Liver (tissue), 9 donors: ENCODE measurements around the gene ASIC3. TPM values are rescaled to one million over a fixed set of nuclear protein-coding genes. Genes with fewer than 3 reads are reported as not detected.

ENCODE experiments used
- DNase-seq: peaks from one replicate; pipeline ENCODE4 v3.0.0-alpha.2; 2017; ENCODE audit warnings: low spot score
- H3K27ac ChIP-seq, 2 donors: one replicate each; pipeline ENCODE4 v1.7.0; 2013; ENCODE audit warnings: inconsistent platforms in 2 of 2, low read length in 2 of 2, control low read depth in 1 of 2, low read depth in 1 of 2, mild to moderate bottlenecking in 1 of 2
- H3K27me3 ChIP-seq, 4 donors: one replicate each; pipeline versions ENCODE4 v1.6.1 to v1.7.0; 2013; ENCODE audit warnings: low read length in 3 of 4, inconsistent platforms in 1 of 4, mild to moderate bottlenecking in 1 of 4, moderate library complexity in 1 of 4; ENCODE audit not compliant: control insufficient read depth in 4 of 4, insufficient read depth in 4 of 4
- H3K36me3 ChIP-seq, 4 donors: one replicate each; pipeline versions ENCODE4 v1.6.1 to v1.7.0; 2013; ENCODE audit warnings: low read length in 3 of 4, mild to moderate bottlenecking in 3 of 4, low read depth in 1 of 4, moderate library complexity in 1 of 4; ENCODE audit not compliant: control insufficient read depth in 4 of 4, insufficient read depth in 3 of 4
- H3K4me1 ChIP-seq, 4 donors: one replicate each; pipeline versions ENCODE4 v1.6.1 to v1.7.0; 2013; ENCODE audit warnings: low read length in 3 of 4, mild to moderate bottlenecking in 3 of 4, moderate library complexity in 1 of 4; ENCODE audit not compliant: control insufficient read depth in 4 of 4, insufficient read depth in 4 of 4
- H3K4me3 ChIP-seq, 3 donors: one replicate each; pipeline versions ENCODE4 v1.6.1 to v1.7.0; 2013; ENCODE audit warnings: low read length in 3 of 3, control low read depth in 1 of 3, low read depth in 1 of 3, mild to moderate bottlenecking in 1 of 3
- H3K9ac ChIP-seq, 2 donors: one replicate each; pipeline ENCODE4 v1.7.0; 2013; ENCODE audit warnings: low read length in 2 of 2, mild to moderate bottlenecking in 2 of 2, moderate library complexity in 2 of 2, control low read depth in 1 of 2, low read depth in 1 of 2
- H3K9me3 ChIP-seq, 4 donors: one replicate each; pipeline versions ENCODE4 v1.6.1 to v1.7.0; 2013; ENCODE audit warnings: low read length in 3 of 4; ENCODE audit not compliant: control insufficient read depth in 4 of 4
- ATF3 ChIP-seq: IDR thresholded peaks from 2 replicates; pipeline ENCODE4 v1.6.1; 2016; ENCODE audit warnings: antibody characterized with exemption
- EGR1 ChIP-seq, 2 donors: IDR thresholded peaks; 2 replicates each; pipeline ENCODE4 v1.6.1; 2016 to 2018; ENCODE audit warnings: antibody characterized with exemption in 2 of 2, low read depth in 2 of 2
- FOXA2 ChIP-seq: IDR thresholded peaks from 2 replicates; pipeline ENCODE4 v1.6.1; 2016; ENCODE audit warnings: antibody characterized with exemption
- GABPA ChIP-seq, 2 donors: IDR thresholded peaks in 1 of 2; conservative IDR thresholded peaks in 1 of 2; 2 replicates each; pipeline ENCODE4 v1.6.1; 2016; ENCODE audit warnings: antibody characterized with exemption in 2 of 2, mild to moderate bottlenecking in 1 of 2, moderate library complexity in 1 of 2
- JUND ChIP-seq, 2 donors: IDR thresholded peaks; 2 replicates each; pipeline ENCODE4 v1.6.1; 2016; ENCODE audit warnings: antibody characterized with exemption in 2 of 2
- NR2F2 ChIP-seq: IDR thresholded peaks from 2 replicates; pipeline ENCODE4 v1.6.1; 2016; ENCODE audit warnings: antibody characterized with exemption
- RAD21 ChIP-seq, 2 donors: IDR thresholded peaks; 2 replicates each; pipeline ENCODE4 v1.6.1; 2016; ENCODE audit warnings: antibody characterized with exemption in 2 of 2, mild to moderate bottlenecking in 2 of 2
- REST ChIP-seq: IDR thresholded peaks from 2 replicates; pipeline ENCODE4 v1.6.1; 2016; ENCODE audit warnings: antibody characterized with exemption, mild to moderate bottlenecking
- RXRA ChIP-seq, 2 donors: IDR thresholded peaks; 2 replicates each; pipeline ENCODE4 v1.6.1; 2017 to 2018; ENCODE audit warnings: antibody characterized with exemption in 2 of 2, mild to moderate bottlenecking in 1 of 2
- SP1 ChIP-seq: IDR thresholded peaks from 2 replicates; pipeline ENCODE4 v1.6.1; 2018; ENCODE audit warnings: antibody characterized with exemption, mild to moderate bottlenecking
- TAF1 ChIP-seq: conservative IDR thresholded peaks from 2 replicates; pipeline ENCODE4 v1.6.1; 2016; ENCODE audit warnings: antibody characterized with exemption, mild to moderate bottlenecking
- WGBS: extraction: QIAGEN DNeasy Blood & Tissue Kit; methylation state at CpG from one replicate; pipeline ENCODE4 v1.1.7; 2013; 5-methylcytosine and 5-hydroxymethylcytosine counted together
- polyA plus RNA-seq, 2 donors: library from polyadenylated mRNA; stranded (reverse) in 1 of 2; unstranded in 1 of 2; fragments of 200-250 nt in 1 of 2; fragments of >200 nt in 1 of 2; fragmentation: Nextera tagmentation in 1 of 2; extraction: Ambion mirVana in 1 of 2; gene quantifications; one replicate each; pipeline versions ENCODE4 v1.2.1 to v1.2.3, GENCODE V29; 2013 to 2015
- total RNA-seq, 2 donors: library from RNA; depleted of rRNA; stranded (reverse); fragments of >200 nt; gene quantifications; one replicate each; pipeline ENCODE4 v1.2.3, GENCODE V29; 2014
- TF ChIP-seq, protein P1 (sequence below): IDR thresholded peaks from 2 replicates; pipeline ENCODE4 v1.6.1; 2016; ENCODE audit warnings: antibody characterized with exemption
- TF ChIP-seq, protein P2 (sequence below): fragments of 150-350 bp; IDR thresholded peaks from 2 replicates; pipeline ENCODE4 v1.5.1; 2017; ENCODE audit warnings: improper control_type of control experiment, low read depth, low read length; ENCODE audit not compliant: missing input control
- TF ChIP-seq, protein P3 (sequence below): IDR thresholded peaks from 2 replicates; pipeline ENCODE4 v1.6.1; 2016; ENCODE audit warnings: antibody characterized with exemption
- donor health status: healthy.
- donor health status: healthy.
- donor health status: healthy.
- donor health status: healthy.
- donor health status: healthy.

ASIC3 gene
- total and polyA plus RNA-seq, 4 donors: 0.05 to 1.0 (median 0.39) TPM

DNA sequence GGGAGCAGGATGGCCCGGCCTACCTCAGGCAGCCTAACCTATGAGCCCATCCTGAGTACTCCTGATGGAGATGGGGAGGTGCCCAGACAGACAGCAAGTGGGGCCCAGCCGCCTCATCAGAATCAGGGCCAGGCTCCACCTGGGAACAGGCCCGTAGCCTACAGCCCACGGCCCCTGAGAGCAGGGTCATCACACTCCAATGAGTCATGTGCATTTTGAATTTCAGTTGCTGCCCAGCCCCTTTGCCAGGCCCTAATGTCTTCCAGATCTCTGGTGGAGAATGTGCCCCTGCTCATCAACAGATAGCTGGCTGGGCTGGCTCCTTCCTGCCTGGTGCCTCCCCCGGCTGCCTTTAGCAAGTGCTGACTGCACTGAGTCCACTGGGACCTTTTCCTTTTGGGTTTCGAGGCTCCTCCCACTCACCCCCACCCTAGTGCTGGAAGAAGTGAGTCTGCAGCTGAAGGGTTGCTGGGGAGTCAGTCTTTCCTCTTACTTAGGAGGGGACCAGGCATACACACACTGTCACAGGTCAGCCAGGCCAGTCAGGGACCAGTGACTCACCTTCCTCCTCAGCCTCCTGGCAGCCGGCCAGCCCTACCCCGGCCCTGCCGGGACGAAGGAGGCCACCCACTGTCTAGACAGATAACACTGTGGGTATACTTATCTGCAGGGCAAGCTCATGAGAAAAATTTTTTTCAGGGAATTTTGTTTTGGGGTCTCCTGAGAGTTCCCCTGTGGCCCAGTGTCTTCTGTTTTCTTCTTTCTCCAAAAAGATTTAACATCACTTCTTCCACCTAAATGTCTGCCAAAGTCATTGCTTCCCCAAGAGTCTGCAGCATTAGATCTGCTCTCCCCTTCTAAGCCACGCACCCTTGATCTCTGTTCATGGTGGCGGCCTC lies 9.1 kb upstream of the ASIC3 start:
- 54% methylated on average over 12 of the region's 12 CpGs for WGBS
- no peaks in the 10 kb centered on the region for H3K27me3 ChIP-seq
- peaks cover 0 to 5% (median 0%) of the 10 kb centered on the region in 4 donors for H3K4me1 ChIP-seq
- peaks cover 0 to 28% (median 5%) of the 10 kb centered on the region in 4 donors for H3K36me3 ChIP-seq
- H3K27ac ChIP-seq: no peak overlapping the region
- no peak overlapping the region for H3K9ac ChIP-seq
- H3K4me3 ChIP-seq: no peak overlapping the region
- H3K9me3 ChIP-seq: no peaks in the 10 kb centered on the region
- TF ChIP-seq, protein P1, sequence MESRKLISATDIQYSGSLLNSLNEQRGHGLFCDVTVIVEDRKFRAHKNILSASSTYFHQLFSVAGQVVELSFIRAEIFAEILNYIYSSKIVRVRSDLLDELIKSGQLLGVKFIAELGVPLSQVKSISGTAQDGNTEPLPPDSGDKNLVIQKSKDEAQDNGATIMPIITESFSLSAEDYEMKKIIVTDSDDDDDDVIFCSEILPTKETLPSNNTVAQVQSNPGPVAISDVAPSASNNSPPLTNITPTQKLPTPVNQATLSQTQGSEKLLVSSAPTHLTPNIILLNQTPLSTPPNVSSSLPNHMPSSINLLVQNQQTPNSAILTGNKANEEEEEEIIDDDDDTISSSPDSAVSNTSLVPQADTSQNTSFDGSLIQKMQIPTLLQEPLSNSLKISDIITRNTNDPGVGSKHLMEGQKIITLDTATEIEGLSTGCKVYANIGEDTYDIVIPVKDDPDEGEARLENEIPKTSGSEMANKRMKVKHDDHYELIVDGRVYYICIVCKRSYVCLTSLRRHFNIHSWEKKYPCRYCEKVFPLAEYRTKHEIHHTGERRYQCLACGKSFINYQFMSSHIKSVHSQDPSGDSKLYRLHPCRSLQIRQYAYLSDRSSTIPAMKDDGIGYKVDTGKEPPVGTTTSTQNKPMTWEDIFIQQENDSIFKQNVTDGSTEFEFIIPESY: no peak
- TF ChIP-seq EGR1 (IDR thresholded peaks at IDR 0.05; ENCODE audit: low read depth in 2 of 2) (no peak), TAF1 (no peak), REST (no peak), JUND (IDR thresholded peaks at IDR 0.05) (peak in 1 of 2 donors; percentile 64)
- DNase-seq: peak; percentile 87

DNA sequence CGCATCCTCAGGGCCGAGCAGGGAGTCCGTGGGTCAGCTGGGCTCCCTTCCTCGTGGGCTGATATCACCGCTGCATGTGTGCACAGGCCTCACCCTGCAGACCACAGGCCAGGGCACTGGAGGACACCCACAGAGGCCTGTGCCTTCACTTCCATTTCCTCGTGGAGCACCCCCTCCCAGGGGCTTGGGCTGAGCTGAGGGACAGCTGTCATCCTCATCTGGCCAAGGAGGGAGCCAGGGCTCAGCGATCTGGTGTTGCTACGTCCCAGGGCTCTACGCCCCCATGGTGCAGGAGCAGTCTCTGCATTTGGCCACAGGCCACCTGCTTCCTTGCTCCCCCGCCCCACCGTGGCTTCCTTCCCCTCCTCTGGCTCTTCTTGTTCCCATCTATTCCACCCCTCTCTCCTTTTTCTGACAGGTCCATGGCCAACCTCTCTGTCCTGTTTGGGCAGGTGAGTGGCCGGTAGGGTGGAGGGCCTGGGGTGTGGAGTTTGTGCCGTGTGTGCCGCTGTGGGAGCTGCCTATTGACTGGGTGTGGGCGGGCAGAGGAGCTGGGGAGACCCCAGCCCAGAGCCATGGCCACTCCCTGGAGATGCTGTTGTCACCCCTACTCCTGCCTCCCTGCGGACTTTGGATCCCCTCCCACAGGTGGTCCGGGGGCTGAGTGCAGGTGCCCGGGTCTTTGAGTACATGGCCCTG lies 8.3 kb upstream of the ASIC3 start:
- Histone ChIP-seq H3K4me3 (no peak overlapping the region), H3K27me3 (no peaks in the 10 kb centered on the region), H3K27ac (no peak overlapping the region), H3K36me3 (peaks cover 0 to 29% (median 2%) of the 10 kb centered on the region in 4 donors), H3K9me3 (no peaks in the 10 kb centered on the region), H3K9ac (no peak overlapping the region), H3K4me1 (peaks cover 0 to 5% (median 0%) of the 10 kb centered on the region in 4 donors)
- 77% methylated on average over 18 of the region's 18 CpGs for WGBS
- DNase-seq: no peak
- TF ChIP-seq ATF3 (no peak), RXRA (IDR thresholded peaks at IDR 0.05) (no peak), REST (no peak), RAD21 (IDR thresholded peaks at IDR 0.05) (no peak), JUND (IDR thresholded peaks at IDR 0.05) (no peak), TAF1 (no peak), FOXA2 (no peak), GABPA (IDR thresholded peaks at IDR 0.05 in 1 of 2, conservative IDR thresholded peaks at IDR 0.05 in 1 of 2) (no peak), NR2F2 (no peak), SP1 (no peak), EGR1 (IDR thresholded peaks at IDR 0.05; ENCODE audit: low read depth in 2 of 2) (no peak)
- TF ChIP-seq, protein P2, sequence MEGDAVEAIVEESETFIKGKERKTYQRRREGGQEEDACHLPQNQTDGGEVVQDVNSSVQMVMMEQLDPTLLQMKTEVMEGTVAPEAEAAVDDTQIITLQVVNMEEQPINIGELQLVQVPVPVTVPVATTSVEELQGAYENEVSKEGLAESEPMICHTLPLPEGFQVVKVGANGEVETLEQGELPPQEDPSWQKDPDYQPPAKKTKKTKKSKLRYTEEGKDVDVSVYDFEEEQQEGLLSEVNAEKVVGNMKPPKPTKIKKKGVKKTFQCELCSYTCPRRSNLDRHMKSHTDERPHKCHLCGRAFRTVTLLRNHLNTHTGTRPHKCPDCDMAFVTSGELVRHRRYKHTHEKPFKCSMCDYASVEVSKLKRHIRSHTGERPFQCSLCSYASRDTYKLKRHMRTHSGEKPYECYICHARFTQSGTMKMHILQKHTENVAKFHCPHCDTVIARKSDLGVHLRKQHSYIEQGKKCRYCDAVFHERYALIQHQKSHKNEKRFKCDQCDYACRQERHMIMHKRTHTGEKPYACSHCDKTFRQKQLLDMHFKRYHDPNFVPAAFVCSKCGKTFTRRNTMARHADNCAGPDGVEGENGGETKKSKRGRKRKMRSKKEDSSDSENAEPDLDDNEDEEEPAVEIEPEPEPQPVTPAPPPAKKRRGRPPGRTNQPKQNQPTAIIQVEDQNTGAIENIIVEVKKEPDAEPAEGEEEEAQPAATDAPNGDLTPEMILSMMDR: no peak
- TF ChIP-seq, protein P1: no peak
- TF ChIP-seq, protein P3, sequence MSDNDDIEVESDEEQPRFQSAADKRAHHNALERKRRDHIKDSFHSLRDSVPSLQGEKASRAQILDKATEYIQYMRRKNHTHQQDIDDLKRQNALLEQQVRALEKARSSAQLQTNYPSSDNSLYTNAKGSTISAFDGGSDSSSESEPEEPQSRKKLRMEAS: no peak
